Stimulated activated naive B cell treated with anti-CD40 and anti-IgM and Interleukin-4, amounts not matched to agents 10 μg/mL and 1 μg/mL and 100 μg/mL, for 72 hours (primary cell): Measurements from ENCODE around the gene CTBP1.

Experiments used
- ATAC-seq, 2 donors: fragments of 150-1000 bp; cut with Tn5 transposase; replicated peaks; 2 replicates each; pipeline ENCODE4 v1.10.0; 2021; ENCODE audit warnings: moderate library complexity in 1 of 2
- DNase-seq: peaks from one replicate; pipeline ENCODE4 v3.0.0; 2021
- H3K27ac Mint-ChIP-seq: one replicate; pipeline ENCODE4 v1.8.0; 2022; ENCODE audit warnings: mild to moderate bottlenecking, mixed read lengths
- H3K27me3 Mint-ChIP-seq, 2 donors: one replicate each; pipeline ENCODE4 v1.8.0; 2022; ENCODE audit warnings: mixed read lengths in 2 of 2
- H3K36me3 Mint-ChIP-seq, 2 donors: one replicate each; pipeline ENCODE4 v1.8.0; 2022; ENCODE audit warnings: mixed read lengths in 2 of 2, mild to moderate bottlenecking in 1 of 2
- H3K4me1 Mint-ChIP-seq, 2 donors: one replicate each; pipeline ENCODE4 v1.8.0; 2022; ENCODE audit warnings: mixed read lengths in 2 of 2, mild to moderate bottlenecking in 1 of 2
- H3K4me3 Mint-ChIP-seq, 2 donors: one replicate each; pipeline ENCODE4 v1.8.0; 2022; ENCODE audit warnings: mild to moderate bottlenecking in 2 of 2, mixed read lengths in 2 of 2, moderate library complexity in 1 of 2
- H3K9me3 Mint-ChIP-seq, 2 donors: one replicate each; pipeline ENCODE4 v1.8.0; 2022; ENCODE audit warnings: mixed read lengths in 2 of 2, mild to moderate bottlenecking in 1 of 2

CTBP1 gene

GRCh38 chr4:1178300-1179088 is 70.4 kb downstream of the CTBP1 start:
- Mint-ChIP-seq H3K27ac (no peak overlapping the region), H3K4me3 (no peak overlapping the region), H3K36me3 (peaks cover 9 to 24% of the 10 kb centered on the region in 2 donors), H3K9me3 (peaks cover 8 to 15% of the 10 kb centered on the region in 2 donors), H3K27me3 (peaks cover 6 to 9% of the 10 kb centered on the region in 2 donors), H3K4me1 (peaks cover 6 to 16% of the 10 kb centered on the region in 2 donors)
- ATAC-seq (no peak), DNase-seq (no peak)

GRCh38 chr4:1177274-1178141 is 71.4 kb downstream of the CTBP1 start:
- H3K36me3 Mint-ChIP-seq: peaks cover 9 to 21% of the 10 kb centered on the region in 2 donors
- no peak overlapping the region for H3K27ac Mint-ChIP-seq
- DNase-seq (no peak), ATAC-seq (no peak)
- H3K9me3 Mint-ChIP-seq: peaks cover 8 to 14% of the 10 kb centered on the region in 2 donors
- H3K27me3 Mint-ChIP-seq: peaks cover 13 to 14% of the 10 kb centered on the region in 2 donors
- H3K4me1 Mint-ChIP-seq: peaks cover 7 to 8% of the 10 kb centered on the region in 2 donors
- no peak overlapping the region for H3K4me3 Mint-ChIP-seq

GRCh38 chr4:1176398-1177273 is 72.3 kb downstream of the CTBP1 start:
- peaks cover 9 to 18% of the 10 kb centered on the region in 2 donors for H3K36me3 Mint-ChIP-seq
- no peak overlapping the region for H3K4me3 Mint-ChIP-seq
- no peak overlapping the region for H3K27ac Mint-ChIP-seq
- peaks cover 15 to 23% of the 10 kb centered on the region in 2 donors for H3K27me3 Mint-ChIP-seq
- H3K9me3 Mint-ChIP-seq: peaks cover 8 to 11% of the 10 kb centered on the region in 2 donors
- ATAC-seq (no peak), DNase-seq (no peak)
- H3K4me1 Mint-ChIP-seq: peaks cover 5 to 11% of the 10 kb centered on the region in 2 donors

GRCh38 chr4:1175635-1176229 is 73.2 kb downstream of the CTBP1 start:
- DNase-seq (no peak), ATAC-seq (no peak)
- peaks cover 9 to 12% of the 10 kb centered on the region in 2 donors for H3K36me3 Mint-ChIP-seq
- no peak overlapping the region for H3K4me3 Mint-ChIP-seq
- H3K27me3 Mint-ChIP-seq: peaks cover 20 to 30% of the 10 kb centered on the region in 2 donors
- peaks cover 10 to 18% of the 10 kb centered on the region in 2 donors for H3K4me1 Mint-ChIP-seq
- H3K9me3 Mint-ChIP-seq: peaks cover 4 to 5% of the 10 kb centered on the region in 2 donors
- H3K27ac Mint-ChIP-seq: no peak overlapping the region

- Mint-ChIP-seq H3K36me3 (peaks cover 8% of the 10 kb centered on the region in 2 donors), H3K27ac (no peak overlapping the region), H3K27me3 (peaks cover 24 to 35% of the 10 kb centered on the region in 2 donors), H3K4me1 (peaks cover 10 to 22% of the 10 kb centered on the region in 2 donors), H3K4me3 (no peak overlapping the region), H3K9me3 (peaks cover 0 to 2% of the 10 kb centered on the region in 2 donors)
- ATAC-seq (no peak), DNase-seq (no peak)
These were observed 73.8 kb downstream of the CTBP1 start for GRCh38 chr4:1174941-1175634.

GRCh38 chr4:1172971-1173757 is 75.8 kb downstream of the CTBP1 start:
- no peaks in the 10 kb centered on the region for H3K36me3 Mint-ChIP-seq
- ATAC-seq (no peak), DNase-seq (no peak)
- peak overlapping the region; percentile 79 for H3K27ac Mint-ChIP-seq
- no peaks in the 10 kb centered on the region for H3K9me3 Mint-ChIP-seq
- peaks cover 15 to 29% of the 10 kb centered on the region in 2 donors for H3K4me1 Mint-ChIP-seq
- peak overlapping the region in 1 of 2 donors; percentile 44 for H3K4me3 Mint-ChIP-seq
- H3K27me3 Mint-ChIP-seq: peaks cover 21 to 42% of the 10 kb centered on the region in 2 donors

- Mint-ChIP-seq H3K4me3 (peak within 1 kb of the TSS; percentile 78 to 85), H3K27ac (peak within 1 kb of the TSS; percentile 84)
- no peak for DNase-seq
These were observed 76.6 kb downstream of the CTBP1 start, which contains the start of gene SPON2 for GRCh38 chr4:1172228-1172851. TSS of gene SPON2 (minus strand) at chr4:1172583.

GRCh38 chr4:1171311-1172227 is 77.4 kb downstream of the CTBP1 start:
- ATAC-seq (peak; percentile 28 to 38), DNase-seq (no peak)
- peaks cover 20 to 42% of the 10 kb centered on the region in 2 donors for H3K27me3 Mint-ChIP-seq
- H3K36me3 Mint-ChIP-seq: no peaks in the 10 kb centered on the region
- peak overlapping the region; percentile 78 to 85 for H3K4me3 Mint-ChIP-seq
- H3K4me1 Mint-ChIP-seq: peaks cover 24 to 43% of the 10 kb centered on the region in 2 donors
- H3K27ac Mint-ChIP-seq: peak overlapping the region; percentile 84
- H3K9me3 Mint-ChIP-seq: no peaks in the 10 kb centered on the region

More at GRCh38 chr4:1172228-1172851, 76.6 kb downstream of the CTBP1 start, which contains the start of gene SPON2:
- Mint-ChIP-seq H3K36me3 (no peaks in the 10 kb centered on the region), H3K27me3 (peaks cover 21 to 42% of the 10 kb centered on the region in 2 donors), H3K4me1 (peaks cover 19 to 36% of the 10 kb centered on the region in 2 donors), H3K9me3 (no peaks in the 10 kb centered on the region)
- ATAC-seq: no peak

GRCh38 chr4:1170976-1171310 is 78.0 kb downstream of the CTBP1 start:
- Mint-ChIP-seq H3K36me3 (peaks cover 0 to under 1% of the 10 kb centered on the region in 2 donors), H3K4me3 (peak overlapping the region; percentile 78 to 85), H3K27me3 (peaks cover 16 to 42% of the 10 kb centered on the region in 2 donors), H3K4me1 (peaks cover 22 to 48% of the 10 kb centered on the region in 2 donors), H3K27ac (no peak overlapping the region), H3K9me3 (no peaks in the 10 kb centered on the region)
- ATAC-seq (no peak), DNase-seq (no peak)

- DNase-seq (no peak), ATAC-seq (no peak)
- Mint-ChIP-seq H3K4me1 (peaks cover 22 to 51% of the 10 kb centered on the region in 2 donors), H3K27ac (peak overlapping the region; percentile 42), H3K9me3 (no peaks in the 10 kb centered on the region), H3K4me3 (peak overlapping the region in 1 of 2 donors; percentile 71), H3K27me3 (peaks cover 16 to 39% of the 10 kb centered on the region in 2 donors), H3K36me3 (peaks cover 0 to 2% of the 10 kb centered on the region in 2 donors)
These were observed 78.6 kb downstream of the CTBP1 start for GRCh38 chr4:1170156-1170975.
